NT2/D1 (cell line): ENCODE results near the gene HOXB6.

Source experiments
- DNase-seq: peaks from one replicate; pipeline ENCODE4 v3.0.0-alpha.2; 2011; ENCODE audit warnings: low read depth, low spot score
- H3K27me3 ChIP-seq: 2 replicates; pipeline ENCODE4 v1.6.0; 2011; ENCODE audit warnings: mild to moderate bottlenecking; ENCODE audit not compliant: insufficient read length, insufficient read depth
- H3K36me3 ChIP-seq: 2 replicates; pipeline ENCODE4 v1.6.1; 2011; ENCODE audit warnings: mild to moderate bottlenecking, low read length, mixed read lengths; ENCODE audit not compliant: insufficient read depth, insufficient read length
- H3K4me1 ChIP-seq: 2 replicates; pipeline ENCODE4 v1.5.1; 2011; ENCODE audit not compliant: insufficient read depth, insufficient read length
- H3K4me3 ChIP-seq: 2 replicates; pipeline ENCODE4 v1.5.1; 2011; ENCODE audit warnings: low read depth; ENCODE audit not compliant: insufficient read length
- H3K9ac ChIP-seq: 2 replicates; pipeline ENCODE4 v1.6.0; 2011; ENCODE audit warnings: low read depth; ENCODE audit not compliant: insufficient read length
- H3K9me3 ChIP-seq: 2 replicates; pipeline ENCODE4 v1.5.1; 2011; ENCODE audit warnings: mild to moderate bottlenecking, low read length; ENCODE audit not compliant: insufficient read depth
- SUZ12 ChIP-seq: IDR thresholded peaks from 2 replicates; pipeline ENCODE4 v1.6.1; 2011; ENCODE audit not compliant: insufficient read length, insufficient read depth; ENCODE audit errors: extremely low read depth
- YY1 ChIP-seq: IDR thresholded peaks from 2 replicates; pipeline ENCODE4 v1.6.1; 2011; ENCODE audit not compliant: insufficient read length, insufficient read depth
- ZNF274 ChIP-seq: IDR thresholded peaks from 2 replicates; pipeline ENCODE4 v1.6.1; 2011; ENCODE audit warnings: mild to moderate bottlenecking, low read depth, low read length

HOXB6 gene

GRCh38 chr17:48613862-48614694, 9.3 kb upstream of the HOXB6 start:
- TF ChIP-seq SUZ12: peak; percentile 85
- TF ChIP-seq YY1: no peak
- Histone ChIP-seq H3K9me3 (no peaks in the 10 kb centered on the region), H3K4me1 (peaks cover 11% of the 10 kb centered on the region), H3K4me3 (peak overlapping the region; percentile 15), H3K36me3 (no peaks in the 10 kb centered on the region), H3K9ac (peak overlapping the region; percentile 50), H3K27me3 (peaks cover 99% of the 10 kb centered on the region)
- DNase-seq: no peak

GRCh38 chr17:48612854-48613691, 8.3 kb upstream of the HOXB6 start:
- TF ChIP-seq SUZ12 (no peak), YY1 (no peak), ZNF274 (no peak)
- Histone ChIP-seq H3K36me3 (no peaks in the 10 kb centered on the region), H3K9me3 (no peaks in the 10 kb centered on the region), H3K4me1 (peaks cover 10% of the 10 kb centered on the region), H3K9ac (no peak overlapping the region), H3K4me3 (peak overlapping the region; percentile 15), H3K27me3 (peaks cover 98% of the 10 kb centered on the region)
- no peak for DNase-seq

DNA sequence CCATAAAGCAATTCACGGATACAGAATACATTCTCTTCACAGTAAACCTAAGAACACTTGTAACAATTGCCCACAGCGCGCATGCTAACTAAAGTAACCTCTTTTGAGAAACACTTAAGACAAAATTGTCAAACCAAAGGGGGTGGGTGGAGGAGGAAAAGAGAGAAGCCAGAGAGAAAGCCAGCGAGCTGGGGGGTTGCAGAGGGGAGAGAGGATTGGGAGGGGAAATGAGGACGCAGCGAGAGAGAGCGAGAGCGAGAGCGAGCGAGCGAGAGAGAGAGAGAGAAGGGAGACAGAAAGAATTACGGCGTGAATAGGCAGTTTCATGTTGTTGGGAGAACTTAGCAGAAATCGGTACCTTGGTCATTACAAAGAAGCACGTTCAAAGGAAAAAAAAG, 7.7 kb upstream of the HOXB6 start:
- TF ChIP-seq YY1 (no peak), ZNF274 (no peak), SUZ12 (no peak)
- DNase-seq: no peak
- peaks cover 98% of the 10 kb centered on the region for H3K27me3 ChIP-seq
- H3K9ac ChIP-seq: no peak overlapping the region
- no peak overlapping the region for H3K4me3 ChIP-seq
- H3K4me1 ChIP-seq: peaks cover 5% of the 10 kb centered on the region
- no peaks in the 10 kb centered on the region for H3K36me3 ChIP-seq
- no peaks in the 10 kb centered on the region for H3K9me3 ChIP-seq

DNA sequence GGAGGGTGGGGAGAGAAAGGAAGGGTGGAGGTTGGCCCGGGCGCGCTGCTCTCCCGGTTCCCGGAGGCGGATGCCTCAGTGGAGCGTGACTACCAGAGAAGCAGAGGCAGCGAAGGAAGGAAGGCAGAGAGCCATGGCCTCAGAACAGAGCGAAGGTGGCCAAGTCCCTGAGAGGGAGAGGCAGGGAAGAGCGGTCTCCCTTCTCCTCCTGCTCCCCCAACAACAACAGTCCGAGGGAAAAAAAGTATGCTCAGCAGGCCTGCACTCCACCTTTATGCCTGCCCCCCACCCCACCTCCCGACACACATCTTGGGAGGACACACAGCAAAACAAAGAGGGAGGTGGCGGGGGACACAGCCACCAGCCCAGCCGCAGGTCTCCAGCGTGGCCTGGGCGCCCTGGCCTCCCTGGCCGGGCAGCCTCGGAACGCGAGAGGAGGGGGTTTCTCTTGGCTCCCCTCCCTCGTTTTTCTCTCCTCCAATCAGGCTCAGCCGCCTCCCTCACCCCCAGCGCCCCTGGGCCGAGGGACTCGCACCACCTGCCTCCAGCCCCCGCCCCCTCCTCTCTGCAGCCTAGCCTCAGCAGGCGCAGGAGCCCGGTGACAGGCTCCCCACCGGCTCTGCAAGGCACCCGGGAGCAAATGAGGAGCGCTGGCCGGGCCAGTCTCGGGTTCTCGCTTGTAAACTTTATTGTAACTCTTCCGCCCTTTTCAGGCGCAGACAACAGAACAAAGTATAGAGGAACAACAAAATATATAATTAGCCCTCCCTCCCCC, 7.1 kb upstream of the HOXB6 start:
- no peak for TF ChIP-seq YY1
- TF ChIP-seq SUZ12: peak; percentile 85
- TF ChIP-seq ZNF274: no peak
- peak overlapping the region; percentile 32 for H3K9ac ChIP-seq
- DNase-seq: no peak
- peaks cover 5% of the 10 kb centered on the region for H3K4me1 ChIP-seq
- peaks cover 98% of the 10 kb centered on the region for H3K27me3 ChIP-seq
- H3K4me3 ChIP-seq: no peak overlapping the region
- H3K9me3 ChIP-seq: no peaks in the 10 kb centered on the region
- no peaks in the 10 kb centered on the region for H3K36me3 ChIP-seq

GRCh38 chr17:48611213-48611612, 6.4 kb upstream of the HOXB6 start:
- H3K4me3 ChIP-seq: peak overlapping the region; percentile 46
- TF ChIP-seq ZNF274 (no peak), YY1 (no peak), SUZ12 (no peak)
- no peak for DNase-seq
- H3K4me1 ChIP-seq: peaks cover 5% of the 10 kb centered on the region
- peaks cover 98% of the 10 kb centered on the region for H3K27me3 ChIP-seq
- H3K36me3 ChIP-seq: no peaks in the 10 kb centered on the region
- no peak overlapping the region for H3K9ac ChIP-seq
- no peaks in the 10 kb centered on the region for H3K9me3 ChIP-seq

DNA sequence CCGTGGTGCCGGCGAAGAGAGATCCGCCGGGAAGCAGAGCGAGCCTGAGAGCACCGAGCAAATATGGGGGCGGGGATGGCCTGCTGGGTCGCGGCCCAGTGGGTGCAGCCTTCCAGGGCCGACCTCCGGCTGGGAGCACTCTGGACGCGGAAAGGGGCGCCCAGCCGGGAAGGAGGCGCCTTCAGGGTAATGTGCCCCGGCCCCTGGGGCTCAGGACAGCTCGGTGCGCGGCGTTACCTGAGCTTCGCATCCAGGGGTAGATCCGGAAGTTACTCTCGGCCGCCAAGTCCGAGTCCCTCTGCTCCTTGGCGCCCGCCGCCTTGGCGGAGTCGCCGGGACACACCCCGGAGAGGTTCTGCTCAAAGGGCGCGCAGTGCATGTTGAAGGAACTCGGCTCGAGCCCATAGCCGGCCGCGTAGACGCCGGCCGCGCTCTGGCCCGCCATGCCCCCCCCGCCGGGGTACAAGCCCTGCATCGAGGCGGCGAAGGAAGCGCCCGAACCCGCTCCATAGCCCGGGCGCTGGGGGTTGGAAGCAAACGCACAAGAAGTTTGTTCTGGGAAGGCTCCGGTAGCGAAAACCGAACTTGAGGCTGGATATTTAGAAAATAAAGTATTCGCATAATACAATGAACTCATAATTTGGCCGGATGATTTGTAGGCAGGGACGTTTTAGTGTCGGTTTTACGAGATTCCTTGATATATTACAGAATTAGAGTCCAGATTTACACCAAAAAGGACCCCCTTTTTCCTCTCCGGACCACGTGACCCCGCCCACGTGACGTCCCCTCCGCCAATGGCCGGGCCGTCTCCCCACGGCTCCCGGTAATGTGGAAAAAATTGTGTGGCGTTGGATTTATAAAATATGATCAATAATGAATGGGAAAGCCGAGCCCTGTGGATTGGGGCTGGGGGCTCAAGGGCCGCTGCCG, 5.8 kb upstream of the HOXB6 start, which contains the start of gene HOXB7:
HOXB7 (minus strand) TSS at position 736 of the 930 bp plus-strand sequence; CDS start at position 637, 99 bp downstream.
- Histone ChIP-seq H3K4me3 (peak within 1 kb of the TSS; percentile 46), H3K4me1 (peaks cover 5% of the 10 kb centered on the region), H3K9ac (peak within 1 kb of the TSS; percentile 50), H3K27me3 (peaks cover 98% of the 10 kb centered on the region), H3K36me3 (no peaks in the 10 kb centered on the region), H3K9me3 (no peaks in the 10 kb centered on the region)
- no peak for DNase-seq
- TF ChIP-seq YY1: no peak
- peak; percentile 92 for TF ChIP-seq SUZ12
- no peak for TF ChIP-seq ZNF274
